Epithelial cell of esophagus (primary cell): ENCODE measurements around the gene SRCIN1.

ENCODE experiments used
- DNase-seq: peaks from one replicate; pipeline ENCODE4 v3.0.0; 2010; ENCODE audit warnings: low read depth
- H3K4me3 ChIP-seq: 2 replicates; pipeline ENCODE4 v1.5.1; 2011; ENCODE audit warnings: mild to moderate bottlenecking, low read length, control low read depth
- CTCF ChIP-seq: IDR thresholded peaks from 2 replicates; pipeline ENCODE4 v1.5.1; 2011; ENCODE audit warnings: low read depth, mild to moderate bottlenecking, low read length, control low read depth, inconsistent platforms; ENCODE audit not compliant: insufficient read depth; ENCODE audit errors: missing control alignments

SRCIN1 gene

GRCh38 chr17:38543403-38544174 lies 62.2 kb downstream of the SRCIN1 start:
- no peak for TF ChIP-seq CTCF
- no peak overlapping the region for H3K4me3 ChIP-seq
- DNase-seq = no peak

- TF ChIP-seq CTCF = no peak
- no peak overlapping the region for H3K4me3 ChIP-seq
- no peak for DNase-seq
Measured at GRCh38 chr17:38542286-38542685, 63.5 kb downstream of the SRCIN1 start.

GRCh38 chr17:38541281-38541680 lies 64.5 kb downstream of the SRCIN1 start:
- no peak for TF ChIP-seq CTCF
- no peak overlapping the region for H3K4me3 ChIP-seq
- DNase-seq = no peak

GRCh38 chr17:38540514-38541045 lies 65.2 kb downstream of the SRCIN1 start:
- no peak for TF ChIP-seq CTCF
- DNase-seq = no peak
- no peak overlapping the region for H3K4me3 ChIP-seq

GRCh38 chr17:38539386-38539785 lies 66.4 kb downstream of the SRCIN1 start:
- H3K4me3 ChIP-seq = no peak overlapping the region
- TF ChIP-seq CTCF = no peak
- no peak for DNase-seq

GRCh38 chr17:38538906-38539305 lies 66.8 kb downstream of the SRCIN1 start:
- H3K4me3 ChIP-seq = no peak overlapping the region
- DNase-seq = no peak
- TF ChIP-seq CTCF = no peak

- no peak for TF ChIP-seq CTCF
- no peak overlapping the region for H3K4me3 ChIP-seq
- no peak for DNase-seq
Measured at GRCh38 chr17:38536661-38537060, 69.1 kb downstream of the SRCIN1 start.
